Bronchial epithelial cell (primary cell): ENCODE results near the gene MYH6. TPM values are rescaled to one million over a fixed set of nuclear protein-coding genes. Genes with fewer than 3 reads are reported as not detected.

Experiments
- DNase-seq: peaks from one replicate; pipeline ENCODE4 v3.0.0-alpha.2; 2010; ENCODE audit warnings: low read depth
- FAIRE-seq: peaks from 2 replicates; lab custom pipeline; 2011; peaks lifted over from hg19 to GRCh38; lab: Jason Lieb, UNC
- H3K27me3 ChIP-seq: 2 replicates; pipeline ENCODE4 v1.5.1; 2011; ENCODE audit warnings: low read length; ENCODE audit not compliant: control insufficient read depth, insufficient read depth
- H3K36me3 ChIP-seq: 2 replicates; pipeline ENCODE4 v1.5.1; 2011; ENCODE audit warnings: low read length; ENCODE audit not compliant: control insufficient read depth, insufficient read depth
- H3K4me3 ChIP-seq: 2 replicates; pipeline ENCODE4 v1.5.1; 2011; ENCODE audit warnings: mild to moderate bottlenecking, low read depth, low read length, control low read depth
- CTCF ChIP-seq: IDR thresholded peaks from 2 replicates; pipeline ENCODE4 v1.5.1; 2011; ENCODE audit warnings: mild to moderate bottlenecking, moderate library complexity, low read length, control low read depth, inconsistent platforms; ENCODE audit not compliant: insufficient read depth, severe bottlenecking
- total RNA-seq: library from RNA; depleted of rRNA; stranded (reverse); fragments of >200 nt; gene quantifications from 2 replicates; pipeline ENCODE4 v1.2.1, GENCODE V29; 2014

MYH6 gene
- total RNA-seq, 1 donor from 2014 or later, result not detected

- no peak for TF ChIP-seq CTCF
- H3K27me3 ChIP-seq, result no peaks in the 10 kb centered on the region
- DNase-seq, result no peak
- FAIRE-seq, result no peak
- no peaks in the 10 kb centered on the region for H3K36me3 ChIP-seq
- no peak overlapping the region for H3K4me3 ChIP-seq
Observed at GRCh38 chr14:23385244-23385641, 22.8 kb downstream of the MYH6 start.

GRCh38 chr14:23384364-23385080, 23.6 kb downstream of the MYH6 start:
- Histone ChIP-seq H3K27me3 (no peaks in the 10 kb centered on the region), H3K36me3 (no peaks in the 10 kb centered on the region), H3K4me3 (no peak overlapping the region)
- no peak for TF ChIP-seq CTCF
- DNase-seq (no peak), FAIRE-seq (no peak)

- DNase-seq (no peak), FAIRE-seq (no peak)
- Histone ChIP-seq H3K4me3 (no peak overlapping the region), H3K36me3 (no peaks in the 10 kb centered on the region), H3K27me3 (no peaks in the 10 kb centered on the region)
- TF ChIP-seq CTCF, result no peak
Observed at GRCh38 chr14:23382731-23383440, 25.2 kb downstream of the MYH6 start.

GRCh38 chr14:23382276-23382675, 25.8 kb downstream of the MYH6 start:
- Histone ChIP-seq H3K27me3 (no peaks in the 10 kb centered on the region), H3K4me3 (no peak overlapping the region), H3K36me3 (no peaks in the 10 kb centered on the region)
- FAIRE-seq, result peak; percentile 87
- DNase-seq, result no peak
- no peak for TF ChIP-seq CTCF

GRCh38 chr14:23381871-23382270, 26.2 kb downstream of the MYH6 start:
- no peak overlapping the region for H3K4me3 ChIP-seq
- no peaks in the 10 kb centered on the region for H3K36me3 ChIP-seq
- FAIRE-seq (no peak), DNase-seq (no peak)
- no peaks in the 10 kb centered on the region for H3K27me3 ChIP-seq
- no peak for TF ChIP-seq CTCF
